Measurements from ENCODE around the gene MAST4.

GRCh38 chr5:66906021-66906420, 309.8 kb downstream of the MAST4 start:
- no peak for TF ChIP-seq POLR2AphosphoS5 (IDR thresholded peaks at IDR 0.05; ENCODE audit: borderline replicate concordance, low read depth, low read length)
- no peak for TF ChIP-seq FOXP2 (optimal IDR thresholded peaks at IDR 0.05; ENCODE audit: control extremely low read depth, extremely low read length, insufficient read depth)

Measured in SK-N-MC (cell line).